Activated CD4-positive, alpha-beta T cell treated with anti-CD3 and anti-CD28 coated beads, Interleukin-2, amount 10 ng/mL, durations not matched to agents 24 days and 14 days (primary cell): ENCODE measurements around the gene SPINK6. TPM values are rescaled to one million over a fixed set of nuclear protein-coding genes. Genes with fewer than 3 reads are reported as not detected.

Experiments used
- DNase-seq: peaks from one replicate; pipeline ENCODE4 v3.0.0; 2022
- H3K27ac Mint-ChIP-seq: one replicate; pipeline ENCODE4 v1.8.0; 2022; ENCODE audit warnings: mild to moderate bottlenecking, mixed read lengths
- H3K27me3 Mint-ChIP-seq: one replicate; pipeline ENCODE4 v1.8.0; 2022; ENCODE audit warnings: mixed read lengths
- H3K36me3 Mint-ChIP-seq: one replicate; pipeline ENCODE4 v1.8.0; 2022; ENCODE audit warnings: low read depth, mild to moderate bottlenecking, mixed read lengths
- H3K4me1 Mint-ChIP-seq: one replicate; pipeline ENCODE4 v1.8.0; 2021; ENCODE audit warnings: mixed read lengths
- H3K4me3 Mint-ChIP-seq: one replicate; pipeline ENCODE4 v1.8.0; 2022; ENCODE audit warnings: mild to moderate bottlenecking, moderate library complexity, mixed read lengths
- H3K9me3 Mint-ChIP-seq: one replicate; pipeline ENCODE4 v1.8.0; 2021; ENCODE audit warnings: mixed read lengths
- intact Hi-C: fragments of 100-400 bp; cut with micrococcal nuclease; formaldehyde crosslinking; loops from one replicate; pipeline ENCODE4 v1.15.1; 2023
- total RNA-seq: library from RNA; stranded (reverse); gene quantifications from 2 replicates; pipeline ENCODE4 v1.2.3, GENCODE V29; 2022

The SPINK6 gene
- total RNA-seq, 1 donor from 2014 or later: not detected

DNA sequence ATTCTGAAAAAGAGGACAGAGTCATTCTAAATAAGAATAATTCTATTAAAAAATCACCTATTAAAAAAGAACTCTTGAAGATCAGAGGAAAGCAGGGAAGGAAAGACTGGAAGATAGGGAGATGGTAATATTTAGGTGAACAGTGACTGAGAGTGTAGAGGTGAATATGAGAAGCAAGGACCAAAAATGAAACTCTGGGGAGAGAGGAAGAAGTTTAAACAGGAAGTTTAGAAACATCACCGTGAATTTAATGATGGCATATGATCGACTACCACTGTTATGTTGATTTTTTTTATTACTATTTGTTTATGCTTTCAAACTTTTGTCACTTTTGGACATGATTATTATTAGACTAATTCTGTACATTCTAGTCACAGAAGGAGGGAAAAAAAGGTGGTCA, 1.7 kb upstream of the SPINK6 start:
- no peak overlapping the region for H3K27ac Mint-ChIP-seq
- no peaks in the 10 kb centered on the region for H3K36me3 Mint-ChIP-seq
- H3K4me3 Mint-ChIP-seq: no peak overlapping the region
- H3K4me1 Mint-ChIP-seq: no peaks in the 10 kb centered on the region
- H3K9me3 Mint-ChIP-seq: no peaks in the 10 kb centered on the region
- peaks cover 9% of the 10 kb centered on the region for H3K27me3 Mint-ChIP-seq
- intact Hi-C loops: no loop called here
- no peak for DNase-seq

DNA sequence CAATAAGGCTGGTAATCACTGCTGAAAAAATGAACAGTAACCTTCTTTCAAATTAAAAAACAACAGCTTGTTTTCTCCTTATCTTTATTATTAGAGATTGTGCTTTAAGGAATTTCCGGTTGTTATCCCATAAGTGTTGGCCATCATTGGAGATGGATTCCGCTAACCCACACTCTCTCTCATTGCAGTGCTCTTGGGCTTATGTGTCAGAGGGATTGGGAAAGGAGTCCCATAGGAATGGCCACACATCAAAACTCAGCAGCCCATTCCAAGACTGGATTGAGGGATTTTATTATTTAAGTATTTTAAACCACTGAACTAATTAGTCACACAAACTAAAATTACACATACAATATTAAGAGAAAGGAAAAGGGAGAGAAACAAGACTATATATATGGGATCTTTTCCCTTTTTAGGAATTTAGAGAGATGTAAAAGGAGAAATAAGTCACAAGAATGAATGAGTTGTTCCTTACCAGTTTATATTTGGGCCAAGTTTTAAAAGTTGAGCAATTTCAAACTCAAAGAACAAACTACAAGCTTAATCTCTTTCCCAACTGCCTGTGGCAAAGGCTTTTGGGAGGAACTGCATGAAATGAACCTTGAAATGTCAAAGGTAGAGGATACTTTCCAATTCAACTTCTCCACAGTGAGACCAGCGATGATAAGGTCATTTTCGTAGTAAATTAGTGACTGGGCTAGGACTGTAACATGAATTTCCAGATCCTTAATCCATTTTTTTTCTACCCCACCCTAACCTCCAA, 2.4 kb downstream of the SPINK6 start:
- no peak for DNase-seq
- no peaks in the 10 kb centered on the region for H3K4me1 Mint-ChIP-seq
- H3K27me3 Mint-ChIP-seq: no peaks in the 10 kb centered on the region
- H3K9me3 Mint-ChIP-seq: no peaks in the 10 kb centered on the region
- no peaks in the 10 kb centered on the region for H3K36me3 Mint-ChIP-seq
- no peak overlapping the region for H3K27ac Mint-ChIP-seq
- intact Hi-C loops: no loop called here
- no peak overlapping the region for H3K4me3 Mint-ChIP-seq

DNA sequence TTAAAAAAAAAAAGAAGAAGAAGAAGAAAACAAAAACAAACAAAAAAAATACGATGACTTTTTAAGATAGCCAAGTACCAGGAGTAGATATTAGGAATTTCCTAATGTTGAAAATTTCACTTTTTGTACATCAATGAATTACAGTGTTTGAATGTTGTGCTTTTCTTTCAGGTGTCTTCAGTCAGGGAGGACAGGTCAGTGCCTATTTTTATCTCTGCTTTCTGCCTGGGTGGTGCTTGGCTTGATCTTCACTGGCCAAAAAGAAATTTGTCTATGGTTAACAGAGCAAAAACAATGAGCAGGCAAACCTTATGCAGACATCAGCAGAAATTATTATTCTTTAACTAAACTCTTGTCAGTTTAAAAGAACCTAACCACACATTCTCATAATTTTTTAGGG, 3.0 kb downstream of the SPINK6 start:
- no peak for DNase-seq
- H3K36me3 Mint-ChIP-seq: no peaks in the 10 kb centered on the region

DNA sequence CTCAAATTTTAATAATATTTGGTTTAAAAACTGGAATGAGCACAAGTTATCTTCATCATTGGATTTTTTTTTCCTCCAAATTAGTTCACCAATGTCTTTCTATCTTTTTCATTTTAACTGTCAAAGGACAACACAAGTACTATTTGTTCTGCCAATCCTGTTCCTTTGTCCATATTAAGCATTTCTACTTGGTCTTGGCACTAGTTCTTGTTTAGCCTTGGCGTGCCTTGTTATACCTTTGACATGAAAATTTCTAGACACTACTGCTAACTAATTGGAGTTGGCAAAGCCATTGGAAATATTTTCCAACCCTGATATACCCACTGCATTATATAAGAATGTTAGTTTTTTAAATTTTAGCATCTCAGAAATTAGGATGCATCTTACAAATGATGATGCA, 3.8 kb downstream of the SPINK6 start:
- Mint-ChIP-seq H3K4me1 (no peaks in the 10 kb centered on the region), H3K27me3 (no peaks in the 10 kb centered on the region), H3K4me3 (no peak overlapping the region), H3K36me3 (no peaks in the 10 kb centered on the region), H3K9me3 (no peaks in the 10 kb centered on the region), H3K27ac (no peak overlapping the region)
- DNase-seq: no peak
- intact Hi-C loops: no loop called here

More for the DNA sequence above, 3.0 kb downstream of the SPINK6 start:
- H3K4me3 Mint-ChIP-seq: no peak overlapping the region
- intact Hi-C loops: no loop called here
- no peaks in the 10 kb centered on the region for H3K27me3 Mint-ChIP-seq
- H3K27ac Mint-ChIP-seq: no peak overlapping the region
- H3K4me1 Mint-ChIP-seq: no peaks in the 10 kb centered on the region
- H3K9me3 Mint-ChIP-seq: no peaks in the 10 kb centered on the region

DNA sequence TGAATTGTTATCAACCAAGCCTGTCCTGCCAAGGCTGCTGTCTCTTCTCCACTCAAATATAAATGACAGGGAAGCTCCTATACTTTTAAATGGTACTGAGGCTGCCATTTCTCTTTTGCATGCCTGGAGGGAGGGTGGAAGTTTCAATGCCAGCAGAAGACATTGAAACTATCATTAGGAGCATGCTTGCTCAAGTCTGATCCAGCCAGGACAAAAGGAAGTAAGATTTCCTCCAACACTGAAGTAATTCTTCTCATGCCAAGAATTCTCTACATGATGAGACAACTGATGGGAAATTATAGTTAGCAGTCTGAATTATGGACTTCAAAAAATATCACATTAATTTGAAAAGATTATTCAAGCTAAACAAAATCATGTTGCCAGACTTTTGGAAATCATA, 5.4 kb downstream of the SPINK6 start:
- Mint-ChIP-seq H3K27me3 (no peaks in the 10 kb centered on the region), H3K27ac (no peak overlapping the region), H3K4me1 (no peaks in the 10 kb centered on the region), H3K4me3 (no peak overlapping the region), H3K9me3 (no peaks in the 10 kb centered on the region), H3K36me3 (no peaks in the 10 kb centered on the region)
- intact Hi-C loops: no loop called here
- no peak for DNase-seq

DNA sequence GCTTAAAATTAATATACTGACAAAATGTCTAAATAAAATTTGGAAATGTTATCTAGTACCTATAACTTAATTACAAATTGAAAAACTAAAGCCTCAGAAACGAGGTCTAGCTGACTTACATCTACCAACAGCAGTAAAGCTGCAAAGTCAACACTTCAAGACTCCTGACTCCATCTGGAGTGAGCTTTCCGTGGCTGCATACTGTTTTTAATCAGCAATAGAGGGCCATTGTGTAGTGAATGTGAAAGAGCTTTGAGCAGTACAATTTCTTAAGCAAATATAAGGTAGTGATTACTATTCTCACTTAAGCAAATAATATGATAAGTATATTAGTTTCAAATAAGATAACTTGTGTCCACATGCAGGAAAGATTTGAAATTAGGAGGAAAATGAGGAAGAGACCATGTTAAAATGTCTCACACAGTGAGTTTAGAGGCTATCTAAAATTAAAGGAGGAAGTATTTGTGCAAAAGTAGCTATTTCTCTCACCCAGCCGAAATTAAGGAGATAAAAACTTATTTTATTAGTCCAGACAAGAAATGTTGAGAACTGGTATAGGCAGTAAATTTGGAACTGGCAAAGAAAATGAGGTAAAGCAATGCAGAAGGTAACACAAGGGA, 6.4 kb downstream of the SPINK6 start:
- H3K4me1 Mint-ChIP-seq: no peaks in the 10 kb centered on the region
- no peaks in the 10 kb centered on the region for H3K36me3 Mint-ChIP-seq
- H3K9me3 Mint-ChIP-seq: no peaks in the 10 kb centered on the region
- no peak for DNase-seq
- H3K27me3 Mint-ChIP-seq: no peaks in the 10 kb centered on the region
- no peak overlapping the region for H3K4me3 Mint-ChIP-seq
- H3K27ac Mint-ChIP-seq: no peak overlapping the region
- intact Hi-C loops: no loop called here

DNA sequence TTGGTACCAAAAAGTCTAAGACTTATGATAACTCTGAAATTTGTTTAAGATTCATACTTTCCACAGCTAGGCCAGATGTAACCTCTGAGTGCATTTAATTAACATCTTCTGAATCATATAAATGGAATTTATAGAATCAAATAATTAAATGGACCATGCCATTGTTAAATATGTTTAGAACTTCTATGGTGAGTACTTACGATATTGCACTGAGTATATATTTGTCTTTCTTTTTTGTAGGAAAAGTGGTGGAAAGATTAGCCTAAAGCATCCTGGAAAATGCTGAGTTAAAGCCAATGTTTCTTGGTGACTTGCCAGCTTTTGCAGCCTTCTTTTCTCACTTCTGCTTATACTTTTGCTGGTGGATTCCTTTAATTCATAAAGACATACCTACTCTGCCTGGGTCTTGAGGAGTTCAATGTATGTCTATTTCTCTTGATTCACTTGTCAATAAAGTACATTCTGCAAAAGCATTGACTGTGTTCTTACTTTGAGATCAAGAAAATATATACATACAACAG, 11.9 kb downstream of the SPINK6 start:
- intact Hi-C loops: no loop called here
- Mint-ChIP-seq H3K36me3 (no peaks in the 10 kb centered on the region), H3K27me3 (no peaks in the 10 kb centered on the region), H3K9me3 (no peaks in the 10 kb centered on the region), H3K4me3 (no peak overlapping the region), H3K27ac (no peak overlapping the region), H3K4me1 (no peaks in the 10 kb centered on the region)
- DNase-seq: no peak

DNA sequence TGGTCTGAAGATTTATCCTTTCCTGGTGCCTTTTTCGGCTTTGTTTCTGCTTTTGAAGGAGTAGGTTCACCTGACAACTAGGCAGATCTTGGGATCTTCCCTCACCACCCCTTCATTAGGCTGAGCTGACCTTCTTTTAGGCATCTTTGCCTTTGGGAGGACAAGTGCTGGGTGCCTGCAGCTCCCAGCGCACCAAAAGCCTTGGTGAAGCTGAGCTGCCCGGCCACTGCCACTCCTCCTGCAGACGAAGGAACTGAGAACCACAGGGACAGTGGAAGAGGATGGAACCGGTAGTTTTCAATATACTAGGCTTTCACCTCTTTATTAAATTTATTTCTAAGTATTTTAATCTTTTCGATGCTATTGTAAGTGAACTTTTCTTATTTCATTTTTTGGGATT, 18.7 kb downstream of the SPINK6 start:
- Mint-ChIP-seq H3K36me3 (no peaks in the 10 kb centered on the region), H3K27me3 (peaks cover 3% of the 10 kb centered on the region), H3K4me3 (no peak overlapping the region), H3K4me1 (no peaks in the 10 kb centered on the region), H3K9me3 (no peaks in the 10 kb centered on the region), H3K27ac (no peak overlapping the region)
- intact Hi-C loops: no loop called here
- no peak for DNase-seq

DNA sequence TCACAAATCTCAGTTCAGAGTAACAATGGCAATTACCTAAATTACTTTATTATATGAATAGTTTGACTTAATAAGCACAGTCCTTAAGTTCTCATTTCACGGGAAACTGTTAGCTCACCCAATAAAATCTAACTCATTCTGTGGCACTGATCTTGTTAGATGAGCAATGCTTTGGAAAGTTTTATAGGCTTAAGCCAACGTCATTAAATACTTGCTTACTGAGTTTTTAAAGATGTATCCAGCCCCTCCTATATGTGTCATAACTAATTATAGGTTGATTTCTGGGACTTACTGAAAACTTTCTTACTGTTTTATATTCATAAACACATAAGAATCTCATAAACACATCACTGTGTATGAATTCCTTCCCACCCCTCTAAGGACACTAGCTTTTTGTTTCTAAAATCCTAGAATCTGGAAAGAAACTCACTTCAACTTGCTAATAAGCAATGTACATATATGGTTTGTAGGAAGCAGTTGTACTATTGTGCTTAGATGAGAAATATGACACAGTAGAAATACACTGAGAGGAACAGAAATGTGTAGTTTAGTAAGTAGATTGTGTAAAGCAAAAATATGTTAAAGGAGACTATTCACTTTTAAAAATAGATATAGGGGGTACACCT, 21.4 kb downstream of the SPINK6 start:
- Mint-ChIP-seq H3K36me3 (no peaks in the 10 kb centered on the region), H3K27me3 (peaks cover 3% of the 10 kb centered on the region), H3K9me3 (no peaks in the 10 kb centered on the region), H3K4me3 (no peak overlapping the region), H3K27ac (no peak overlapping the region), H3K4me1 (no peaks in the 10 kb centered on the region)
- no peak for DNase-seq
- intact Hi-C loops: no loop called here

DNA sequence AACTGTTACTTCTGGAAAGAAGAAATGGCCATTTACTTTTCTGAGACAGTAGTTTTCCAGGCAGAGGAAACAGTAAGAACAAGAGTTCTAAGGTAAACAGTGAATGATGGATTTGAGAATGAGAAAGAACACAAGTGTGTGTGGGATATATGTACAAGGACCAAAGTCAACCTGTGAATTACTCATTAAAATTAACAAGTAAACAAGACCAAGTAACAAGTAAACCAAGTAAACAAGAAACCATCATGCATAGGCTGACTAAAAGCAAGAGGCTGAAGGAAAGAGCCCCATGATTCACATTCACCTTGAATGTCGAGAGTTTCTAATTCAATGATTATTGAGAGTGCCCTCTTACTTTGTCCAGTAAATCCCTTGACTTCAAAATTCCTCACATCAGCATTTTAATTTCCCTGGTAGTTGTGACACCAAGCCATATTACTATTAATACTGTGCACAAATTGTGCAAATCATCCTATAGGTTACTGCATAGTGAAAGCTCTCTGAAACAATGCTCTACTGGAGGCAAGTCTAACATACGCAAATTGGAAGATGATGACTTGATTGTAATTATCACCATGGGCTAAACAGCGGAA, 25.6 kb downstream of the SPINK6 start:
- DNase-seq: no peak
- H3K4me3 Mint-ChIP-seq: no peak overlapping the region
- no peaks in the 10 kb centered on the region for H3K9me3 Mint-ChIP-seq
- intact Hi-C loops: no loop called here
- no peaks in the 10 kb centered on the region for H3K36me3 Mint-ChIP-seq
- peaks cover 2% of the 10 kb centered on the region for H3K27me3 Mint-ChIP-seq
- H3K4me1 Mint-ChIP-seq: no peaks in the 10 kb centered on the region
- H3K27ac Mint-ChIP-seq: no peak overlapping the region

DNA sequence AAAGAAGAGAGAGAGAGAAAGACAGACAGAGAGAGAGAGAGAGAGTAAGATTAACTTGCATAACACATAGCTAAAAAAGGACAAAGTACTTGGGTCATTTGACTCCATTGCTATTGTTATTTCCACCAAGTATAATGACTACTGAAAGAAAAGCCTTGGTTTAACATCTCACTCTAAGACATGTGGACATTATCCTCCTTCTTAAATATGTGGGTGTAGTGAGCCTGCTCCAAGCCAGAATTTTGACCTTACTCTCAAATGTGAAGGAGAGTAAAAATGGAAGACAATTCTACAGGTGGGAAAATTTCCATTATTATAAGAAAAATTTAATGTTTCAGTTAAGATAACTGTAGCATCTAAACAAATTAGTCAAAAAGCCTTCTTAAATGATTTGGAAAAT, 27.0 kb downstream of the SPINK6 start:
- Mint-ChIP-seq H3K36me3 (no peaks in the 10 kb centered on the region), H3K4me3 (no peak overlapping the region), H3K4me1 (no peaks in the 10 kb centered on the region), H3K27ac (no peak overlapping the region), H3K27me3 (peaks cover 2% of the 10 kb centered on the region), H3K9me3 (no peaks in the 10 kb centered on the region)
- DNase-seq: no peak
- intact Hi-C loops: no loop called here

DNA sequence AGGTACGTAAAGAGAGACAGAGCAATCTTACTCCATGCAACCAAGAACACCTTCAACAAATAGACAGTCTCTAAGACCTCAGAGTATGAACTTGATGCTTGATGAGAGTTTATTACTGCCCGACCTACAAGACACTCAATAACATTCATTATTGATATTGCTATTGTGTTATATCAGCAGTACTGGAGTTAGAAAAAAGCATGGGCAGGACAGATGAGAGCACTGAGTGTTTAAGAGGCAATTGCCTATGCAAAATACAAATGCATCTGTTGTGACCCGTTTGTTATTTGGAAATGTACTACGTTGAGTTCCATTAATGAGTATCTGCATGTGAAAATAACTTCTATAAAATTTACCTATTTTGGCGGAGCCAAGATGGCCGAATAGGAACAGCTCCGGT, 27.4 kb downstream of the SPINK6 start:
- DNase-seq: no peak
- H3K4me3 Mint-ChIP-seq: no peak overlapping the region
- H3K9me3 Mint-ChIP-seq: no peaks in the 10 kb centered on the region
- no peak overlapping the region for H3K27ac Mint-ChIP-seq
- no peaks in the 10 kb centered on the region for H3K36me3 Mint-ChIP-seq
- H3K27me3 Mint-ChIP-seq: peaks cover 2% of the 10 kb centered on the region
- intact Hi-C loops: no loop called here
- H3K4me1 Mint-ChIP-seq: no peaks in the 10 kb centered on the region

DNA sequence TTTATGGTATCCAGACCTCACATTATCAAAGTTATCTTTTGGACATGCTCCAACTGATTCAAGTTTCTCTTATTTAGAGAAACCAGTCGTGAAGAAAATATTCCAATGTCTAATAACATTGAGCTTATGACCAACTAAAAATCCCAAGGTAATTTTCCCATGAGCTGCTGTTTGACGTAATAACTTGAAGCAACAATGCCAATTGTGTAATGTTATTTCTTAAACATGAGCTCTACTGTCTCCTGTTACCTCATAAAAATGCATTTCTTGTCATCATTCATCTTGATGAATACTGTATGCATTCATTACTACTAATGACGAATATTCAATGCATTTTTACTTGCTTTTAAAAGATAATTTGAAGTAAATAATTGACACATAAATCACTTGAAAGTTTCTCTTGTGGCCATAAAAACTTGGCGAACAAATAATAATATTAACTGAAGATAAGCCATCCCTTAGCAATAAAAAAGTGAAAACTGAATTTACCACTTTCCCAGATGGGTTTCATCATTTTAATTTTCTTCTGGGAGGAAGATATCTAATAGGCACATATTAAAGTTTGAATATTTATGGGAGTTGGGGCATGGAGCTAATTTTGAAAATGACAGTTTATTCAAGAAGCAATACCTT, 35.1 kb downstream of the SPINK6 start:
- no peaks in the 10 kb centered on the region for H3K9me3 Mint-ChIP-seq
- intact Hi-C loops: no loop called here

DNA sequence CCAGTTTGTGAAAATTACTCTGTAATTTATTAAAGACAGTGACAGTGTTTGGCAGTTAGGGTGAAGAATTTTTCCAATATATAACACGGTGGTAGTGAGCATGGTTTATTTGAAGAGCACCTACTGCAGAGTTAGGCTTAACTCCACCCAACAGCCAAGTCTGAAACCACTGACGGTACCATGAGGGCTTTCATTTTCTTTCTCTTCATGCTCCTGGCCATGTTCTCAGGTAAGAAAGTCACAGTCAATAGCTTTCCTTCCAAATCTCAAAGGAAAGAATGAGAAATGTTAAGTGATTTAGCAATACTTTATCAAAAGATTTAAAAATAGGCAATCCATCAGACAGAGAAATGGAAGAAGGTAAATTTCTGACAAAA, 35.6 kb downstream of the SPINK6 start, which contains the start of gene MARCOL:
MARCOL (plus strand) TSS at position 108 of the 377 bp plus-strand sequence; CDS start at position 181, 73 bp downstream.
- Mint-ChIP-seq H3K27me3 (no peaks in the 10 kb centered on the region), H3K4me3 (no peak within 1 kb of the TSS), H3K36me3 (no peaks in the 10 kb centered on the region), H3K4me1 (no peaks in the 10 kb centered on the region), H3K9me3 (no peaks in the 10 kb centered on the region), H3K27ac (no peak within 1 kb of the TSS)
- DNase-seq: no peak
- intact Hi-C loops: no loop called here

More for the DNA sequence above, 35.1 kb downstream of the SPINK6 start:
- H3K36me3 Mint-ChIP-seq: no peaks in the 10 kb centered on the region
- no peaks in the 10 kb centered on the region for H3K27me3 Mint-ChIP-seq
- no peak for DNase-seq
- H3K4me1 Mint-ChIP-seq: no peaks in the 10 kb centered on the region
- no peak overlapping the region for H3K4me3 Mint-ChIP-seq
- no peak overlapping the region for H3K27ac Mint-ChIP-seq
